SH-SY5Y (cell line): ENCODE measurements around the gene SPOUT1.

ENCODE experiments used
- GATA2 ChIP-seq: IDR thresholded peaks from 2 replicates; pipeline ENCODE4 v1.6.1; 2011; ENCODE audit warnings: mild to moderate bottlenecking, low read depth, low read length
- GATA3 ChIP-seq: IDR thresholded peaks from 2 replicates; pipeline ENCODE4 v1.6.1; 2011; ENCODE audit warnings: low read depth, mild to moderate bottlenecking, low read length, moderate library complexity

SPOUT1 gene

DNA sequence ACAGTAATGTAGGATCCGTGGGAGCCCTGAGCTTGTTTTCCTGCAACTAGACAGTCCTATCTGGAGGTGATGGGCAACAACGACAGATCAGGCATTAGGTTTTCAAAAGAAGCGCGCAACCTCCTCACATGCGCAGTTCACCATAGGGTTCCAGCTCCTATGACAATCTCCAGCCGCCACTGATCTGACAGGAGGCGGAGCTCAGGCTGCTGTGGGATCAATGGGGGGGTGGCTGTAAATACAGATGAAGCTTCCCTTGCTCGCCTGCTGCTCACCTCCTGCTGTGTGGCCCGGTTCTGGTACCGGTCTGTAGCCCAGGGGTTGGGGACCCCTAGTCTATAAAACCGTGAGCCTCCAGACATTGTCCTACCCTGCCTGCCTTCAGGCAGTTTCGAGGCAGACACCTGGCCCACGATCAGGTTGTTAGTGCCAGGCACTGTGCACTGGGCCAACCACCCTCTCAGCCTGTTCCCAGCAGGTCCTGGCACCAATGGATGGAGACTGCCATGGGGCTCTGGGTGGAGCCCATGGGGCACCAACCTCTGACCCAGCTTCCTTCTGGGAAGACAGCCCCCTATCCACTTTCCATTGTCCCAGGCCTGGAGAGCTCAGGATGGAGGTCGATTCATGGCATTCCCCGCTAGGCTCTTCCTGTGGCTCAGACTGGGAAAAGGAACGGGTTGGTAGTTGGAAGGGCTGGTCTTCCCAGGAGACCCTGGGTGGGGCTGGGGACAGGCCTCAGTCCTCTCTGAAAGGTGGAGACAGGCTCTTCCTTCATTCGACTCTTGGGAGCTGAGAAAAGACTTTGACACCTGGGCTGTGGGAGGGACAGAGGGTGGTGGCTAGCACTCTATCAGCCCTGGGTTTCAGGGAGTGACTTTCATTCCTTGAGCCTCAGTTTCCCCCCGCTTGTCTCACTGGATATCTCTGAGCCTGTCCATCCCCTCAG, 9.6 kb downstream of the SPOUT1 start:
- TF ChIP-seq GATA2 (no peak), GATA3 (no peak)

DNA sequence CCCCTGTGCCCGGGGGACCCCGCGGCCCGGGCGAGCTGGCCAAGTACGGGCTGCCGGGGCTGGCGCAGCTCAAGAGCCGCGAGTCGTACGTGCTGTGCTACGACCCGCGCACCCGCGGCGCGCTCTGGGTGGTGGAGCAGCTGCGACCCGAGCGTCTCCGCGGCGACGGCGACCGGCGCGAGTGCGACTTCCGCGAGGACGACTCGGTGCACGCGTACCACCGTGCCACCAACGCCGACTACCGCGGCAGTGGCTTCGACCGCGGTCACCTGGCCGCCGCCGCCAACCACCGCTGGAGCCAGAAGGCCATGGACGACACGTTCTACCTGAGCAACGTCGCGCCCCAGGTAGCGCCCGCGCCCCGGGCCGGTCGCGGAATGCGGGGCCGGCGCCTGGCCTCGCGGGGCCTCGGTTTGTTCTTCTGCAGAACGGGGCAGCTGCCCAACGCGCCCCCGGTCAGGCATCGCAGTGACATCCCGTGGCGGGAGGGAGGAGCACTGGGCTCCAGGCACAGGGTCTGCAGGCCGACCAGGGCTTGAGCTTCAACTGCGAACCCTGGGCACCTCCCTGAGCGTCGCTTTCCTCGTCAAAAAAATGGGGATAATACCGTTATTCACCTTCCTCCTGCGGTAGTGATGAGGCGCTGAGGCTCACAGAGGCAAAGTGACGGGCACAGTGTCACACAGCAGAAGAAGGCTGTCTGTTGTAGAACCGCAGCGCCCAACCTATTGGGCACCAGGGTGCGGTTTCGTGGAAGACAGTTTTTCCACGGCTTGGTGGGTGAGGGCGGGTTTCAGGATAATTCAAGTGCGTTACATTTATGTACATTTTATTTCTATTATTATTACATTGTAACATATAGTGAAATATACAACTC, 10.5 kb downstream of the SPOUT1 start:
- TF ChIP-seq GATA2, result no peak; the same call in 1 of the 2 replicates
- TF ChIP-seq GATA3, result no peak

DNA sequence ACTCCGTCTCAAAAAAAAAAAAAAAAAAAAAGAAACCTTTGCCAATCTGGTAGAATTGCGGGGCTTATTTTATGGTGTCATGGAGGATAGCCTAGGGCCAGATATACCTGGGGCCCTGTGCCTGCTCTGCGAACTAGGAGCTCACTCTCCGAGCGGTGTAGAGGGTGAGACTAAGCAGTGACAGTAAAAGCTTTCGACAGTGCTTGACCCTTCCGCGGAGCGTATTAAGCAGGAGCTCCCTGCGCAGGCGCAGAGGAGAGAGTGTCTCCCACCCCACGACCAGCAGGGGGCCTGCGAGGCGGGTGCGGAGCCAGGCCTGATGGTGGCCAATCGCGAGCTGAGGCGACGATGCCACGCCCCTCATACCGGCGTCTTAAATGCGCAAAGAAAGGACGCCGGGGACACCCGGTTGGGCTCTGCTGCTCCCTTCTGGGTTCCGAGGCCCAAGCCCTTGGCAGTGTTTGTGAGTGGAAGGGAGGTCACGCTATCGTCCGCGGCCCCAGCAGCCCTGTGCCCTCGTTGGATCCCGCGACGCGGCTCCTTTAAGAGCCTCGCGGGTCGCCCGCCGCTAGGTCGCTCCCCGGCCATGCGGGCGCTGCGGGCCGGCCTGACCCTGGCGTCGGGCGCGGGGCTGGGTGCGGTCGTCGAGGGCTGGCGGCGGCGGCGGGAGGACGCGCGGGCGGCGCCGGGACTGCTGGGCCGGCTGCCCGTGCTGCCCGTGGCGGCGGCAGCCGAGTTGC, 11.3 kb downstream of the SPOUT1 start, which contains the start of gene ENDOG:
Gene ENDOG, plus strand, starts transcription at position 402 of the 740 bp plus-strand sequence. Its CDS starts 185 bp downstream, at position 587.
- TF ChIP-seq GATA3 (no peak), GATA2 (no peak)

DNA sequence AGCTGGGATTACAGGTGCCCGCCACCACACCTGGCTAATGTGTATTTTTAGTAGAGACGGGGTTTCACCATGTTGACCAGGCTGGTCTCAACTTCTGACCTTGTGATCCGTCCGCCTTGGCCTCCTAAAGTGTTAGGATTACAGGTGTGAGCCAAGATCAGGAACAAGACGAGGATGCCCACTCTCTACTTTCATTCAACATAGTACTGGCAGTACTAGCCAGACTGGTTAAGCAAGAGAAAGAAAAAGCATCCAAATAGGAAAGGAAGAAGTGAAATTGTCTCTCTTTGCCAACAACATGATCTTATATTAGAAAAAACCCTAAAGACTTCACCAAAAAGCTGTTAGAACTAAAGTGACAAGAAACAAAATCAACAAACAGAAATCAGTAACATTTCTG, 18.7 kb downstream of the SPOUT1 start:
- no peak for TF ChIP-seq GATA3
- no peak for TF ChIP-seq GATA2

DNA sequence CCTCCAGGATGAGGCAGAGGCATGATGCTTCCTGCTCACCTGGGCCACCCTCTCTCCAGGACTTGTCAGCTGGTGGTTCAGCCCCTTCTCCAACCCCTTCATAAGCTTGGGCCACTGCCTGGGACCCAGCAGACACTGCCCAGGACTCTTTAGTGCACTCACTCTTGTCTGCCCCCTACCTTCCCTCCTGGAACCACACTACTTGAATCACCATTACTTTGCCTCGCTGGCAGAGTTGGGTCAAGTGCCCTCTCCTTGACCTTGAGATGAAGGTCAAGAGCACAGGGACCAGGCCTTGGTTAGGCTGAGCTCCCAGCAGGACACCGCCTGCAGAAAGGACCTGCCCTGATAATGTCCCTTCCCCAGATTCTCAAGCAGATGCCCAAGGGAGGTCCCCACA, 19.8 kb downstream of the SPOUT1 start:
- no peak for TF ChIP-seq GATA2
- no peak for TF ChIP-seq GATA3

DNA sequence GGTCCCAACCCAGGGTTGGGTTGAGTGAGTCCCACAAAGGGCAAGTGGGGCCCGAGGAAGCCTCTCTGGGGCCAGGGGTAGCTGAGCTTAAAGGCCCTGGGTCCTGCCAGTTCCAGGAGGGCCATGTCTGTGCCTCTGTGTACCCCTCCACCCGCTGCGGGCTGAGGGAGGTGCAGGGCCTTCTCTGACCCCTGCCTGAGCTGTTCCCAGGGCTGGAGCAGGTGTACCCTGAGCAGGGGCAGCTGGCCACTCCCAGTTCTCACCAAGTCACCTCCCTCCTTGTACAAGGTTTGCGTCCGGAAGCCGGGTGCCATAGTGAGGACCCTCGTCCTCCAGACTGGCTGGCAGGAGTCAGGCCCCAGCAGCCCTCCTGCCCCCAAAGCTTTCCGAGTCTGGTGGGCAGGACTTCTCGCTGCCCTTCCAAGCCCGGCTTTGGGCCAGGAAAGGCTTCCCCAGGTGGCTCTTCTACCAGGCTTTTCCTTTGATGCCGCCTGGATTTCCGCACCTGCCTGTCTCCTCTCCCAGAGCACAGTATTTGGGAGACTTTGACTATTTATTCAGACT, 20.5 kb downstream of the SPOUT1 start:
- no peak for TF ChIP-seq GATA2
- TF ChIP-seq GATA3, result no peak

DNA sequence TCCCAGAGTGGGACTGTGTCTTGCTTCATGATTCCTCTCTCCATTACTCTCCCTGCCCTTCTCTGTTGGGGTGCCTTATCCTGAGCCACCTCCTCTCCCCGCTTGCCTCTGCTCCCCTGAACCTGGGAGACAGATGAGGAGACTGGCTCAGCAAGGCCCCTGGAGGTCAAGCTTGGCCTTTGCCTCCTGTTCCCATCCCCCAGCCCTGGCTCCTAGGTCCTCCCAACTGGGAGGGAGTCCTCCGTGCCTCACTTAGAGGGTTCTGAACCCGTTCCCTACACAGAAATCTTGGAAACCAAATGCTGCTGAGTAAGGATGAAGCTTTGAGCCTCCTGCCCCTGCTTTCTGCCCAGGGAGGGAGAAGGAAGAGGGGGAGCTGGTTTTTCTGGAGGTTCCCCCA, 21.1 kb downstream of the SPOUT1 start:
- no peak for TF ChIP-seq GATA2
- no peak for TF ChIP-seq GATA3

DNA sequence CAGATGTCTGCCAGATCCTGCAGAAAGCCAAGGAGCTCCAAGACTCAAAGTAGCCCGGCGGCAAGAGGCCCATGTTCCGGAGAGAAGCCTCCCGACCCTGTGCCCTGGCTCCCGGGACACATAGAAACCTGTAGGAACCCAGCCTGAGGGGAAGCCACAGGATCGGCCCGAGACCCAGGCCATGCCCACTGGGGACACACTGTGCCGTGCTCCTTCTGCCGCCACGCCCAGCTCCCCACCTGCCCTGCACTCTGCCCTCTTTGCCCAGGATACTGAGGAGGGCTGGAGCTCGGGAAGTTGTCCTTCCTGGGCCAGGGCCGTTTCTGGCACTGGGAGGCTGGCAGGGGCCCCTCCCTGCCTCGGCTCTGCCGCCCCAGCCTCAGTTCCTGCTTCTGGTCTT, 21.8 kb downstream of the SPOUT1 start:
- TF ChIP-seq GATA3 (no peak), GATA2 (no peak)

DNA sequence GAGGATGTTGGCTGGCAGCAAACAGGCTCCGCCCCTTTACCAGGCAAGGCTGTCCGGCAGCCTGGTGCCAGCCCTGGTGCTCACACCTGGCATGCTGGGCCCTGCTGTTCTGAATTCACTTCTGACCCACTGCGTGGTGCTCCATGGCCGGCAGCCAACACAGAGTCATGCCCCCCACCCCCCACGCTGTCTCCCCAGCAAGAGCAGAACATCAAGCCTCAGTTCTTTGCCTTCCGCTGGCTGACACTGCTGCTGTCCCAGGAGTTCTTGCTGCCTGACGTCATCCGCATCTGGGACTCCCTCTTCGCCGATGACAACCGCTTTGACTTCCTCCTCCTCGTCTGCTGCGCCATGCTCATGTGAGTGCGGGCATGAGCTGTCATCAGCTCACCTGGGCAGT, 23.9 kb downstream of the SPOUT1 start:
- no peak for TF ChIP-seq GATA3
- TF ChIP-seq GATA2, result no peak

DNA sequence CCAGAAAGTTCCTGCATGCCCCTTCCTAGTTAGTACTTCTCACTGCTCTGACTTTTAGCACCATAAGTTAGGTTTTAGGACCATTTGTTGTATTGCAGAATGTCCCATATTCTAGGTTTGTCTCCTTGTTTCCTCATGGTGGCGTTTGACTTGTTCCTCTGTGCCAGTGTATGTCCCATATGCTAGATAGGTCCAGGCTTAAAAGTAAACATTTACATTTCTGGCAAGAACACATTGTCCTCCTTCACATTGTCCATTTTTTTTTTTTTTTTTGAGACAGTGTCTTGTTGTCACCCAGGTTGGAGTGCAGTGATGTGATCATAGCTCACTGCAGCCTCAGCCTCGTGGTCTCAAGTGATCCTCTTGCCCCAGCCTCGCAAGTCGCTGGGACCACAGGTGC, 27.1 kb downstream of the SPOUT1 start:
- TF ChIP-seq GATA2 (no peak), GATA3 (no peak)

DNA sequence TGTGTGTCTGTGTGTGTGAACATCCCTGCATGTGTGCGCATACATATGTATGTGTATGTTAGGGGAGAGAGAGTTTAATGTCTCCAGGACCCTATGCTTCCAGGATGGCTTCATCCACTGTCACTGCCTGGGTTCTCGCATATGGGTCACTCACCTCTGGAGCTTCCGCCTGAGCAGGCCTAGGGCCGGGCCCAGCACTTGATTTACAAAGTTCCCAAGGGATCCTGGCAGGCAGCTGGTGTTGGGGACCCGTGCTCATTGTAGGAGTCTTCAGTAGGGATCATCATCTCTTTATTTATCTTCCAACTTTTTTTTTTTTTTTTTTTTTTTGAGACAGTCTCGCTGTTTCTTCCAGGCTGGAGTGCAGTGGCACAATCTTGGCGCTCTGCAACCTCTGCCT, 29.5 kb downstream of the SPOUT1 start:
- TF ChIP-seq GATA3 (no peak), GATA2 (no peak)

DNA sequence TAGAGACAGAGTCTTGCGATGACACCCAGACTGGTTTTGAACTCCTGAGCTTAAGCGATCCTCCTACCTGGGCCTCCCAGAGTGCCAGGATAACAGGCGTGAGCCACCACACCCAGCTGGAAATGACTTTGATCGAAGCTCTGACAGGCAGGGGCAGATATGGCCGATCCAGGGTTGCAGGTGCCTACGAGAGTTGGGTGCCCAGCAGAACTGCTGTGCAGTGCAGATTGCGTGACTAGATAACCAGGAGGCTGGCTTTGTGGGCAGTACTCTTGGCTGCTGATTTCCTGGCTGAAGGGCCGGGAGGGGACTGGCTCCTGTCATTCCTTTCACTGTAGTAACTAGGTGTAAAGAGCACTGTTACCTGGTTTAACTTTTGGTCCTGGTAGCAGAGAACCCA, 30.7 kb downstream of the SPOUT1 start:
- TF ChIP-seq GATA2 (no peak), GATA3 (no peak)

DNA sequence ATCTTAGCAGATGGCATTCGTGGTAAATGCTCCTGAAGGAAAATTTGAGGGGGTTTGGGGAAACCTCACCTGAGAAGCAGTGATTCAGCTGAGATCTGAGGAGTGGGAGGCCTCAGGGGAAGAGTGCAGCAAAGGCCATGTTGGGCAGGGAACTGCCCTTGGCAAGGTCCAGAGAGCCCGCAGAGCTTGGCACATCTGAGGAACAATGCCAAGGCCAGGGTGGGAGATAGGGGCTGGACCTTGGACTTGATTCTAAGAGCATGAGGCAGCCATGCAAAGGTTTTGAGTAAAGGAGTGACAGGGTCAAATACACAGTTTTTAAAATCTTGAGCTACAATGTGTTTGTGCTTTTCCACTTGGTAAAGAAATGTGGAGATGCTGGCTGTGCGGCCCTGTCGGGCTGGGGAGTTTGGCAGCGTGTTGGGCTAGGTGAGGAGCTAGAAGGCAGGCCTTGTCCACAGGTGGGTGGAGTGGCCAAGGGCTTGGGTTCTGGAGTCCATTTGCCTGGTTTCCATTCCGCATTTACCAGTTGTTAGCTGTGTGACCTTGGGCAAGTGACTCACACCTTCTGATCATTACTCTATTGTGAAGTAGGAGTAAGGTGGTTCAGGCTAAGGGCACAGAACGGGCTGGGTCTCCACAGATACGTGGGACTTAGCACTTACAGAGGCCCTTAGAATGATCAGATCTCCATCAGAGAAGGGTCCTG, 36.5 kb downstream of the SPOUT1 start:
- TF ChIP-seq GATA3 (no peak), GATA2 (no peak)
